GM12873 (cell line): ENCODE data around the gene CCDC88C.
A peak's percentile ranks its signal among the peaks of the same experiment; 100 is the strongest.

Experiments used
- CTCF ChIP-seq: IDR thresholded peaks from 2 replicates; pipeline ENCODE4 v1.5.1; 2012; ENCODE audit warnings: low read depth, mild to moderate bottlenecking, moderate library complexity, low read length, control low read depth; ENCODE audit not compliant: insufficient read depth; ENCODE audit errors: missing control alignments

The CCDC88C gene

GRCh38 chr14:91360490-91361232 is 57.0 kb downstream of the CCDC88C start:
- TF ChIP-seq CTCF: no peak

- TF ChIP-seq CTCF: no peak
Observed at GRCh38 chr14:91358654-91359220, 58.9 kb downstream of the CCDC88C start.

GRCh38 chr14:91358025-91358319 is 59.6 kb downstream of the CCDC88C start:
- no peak for TF ChIP-seq CTCF

- no peak for TF ChIP-seq CTCF
Observed at GRCh38 chr14:91357272-91358024, 60.2 kb downstream of the CCDC88C start.

GRCh38 chr14:91356181-91356763 is 61.3 kb downstream of the CCDC88C start:
- no peak for TF ChIP-seq CTCF

- peak; percentile 82 for TF ChIP-seq CTCF
Observed at GRCh38 chr14:91354979-91355685, 62.5 kb downstream of the CCDC88C start.
